Measurements from ENCODE around the gene ALDH9A1. TPM values are rescaled to one million over a fixed set of nuclear protein-coding genes. Genes with fewer than 3 reads are reported as not detected.

Gene ALDH9A1
- total and polyA plus RNA-seq, 8 donors: 0.87 to 101 (median 40.8) TPM

GRCh38 chr1:165680303-165680702 is 18.1 kb downstream of the ALDH9A1 start:
- H3K27me3 ChIP-seq: no peaks in the 10 kb centered on the region
- intact Hi-C loops (cut with DNase I; ENCODE audit: low total_unique reads): no loop called here
- 51 to 77% (median 69%) methylated on average over 2 of the region's 2 CpGs for WGBS, 5 donors

GRCh38 chr1:165679282-165680036 is 18.9 kb downstream of the ALDH9A1 start:
- peaks cover 0 to 17% (median 9%) of the 10 kb centered on the region in 4 donors for H3K4me1 ChIP-seq
- WGBS, 5 donors: 20 to 94% (median 48%) methylated on average over 1 of the region's 1 CpG
- no peaks in the 10 kb centered on the region for H3K9me3 ChIP-seq
- intact Hi-C loops (cut with DNase I; ENCODE audit: low total_unique reads): no loop called here
- H3K36me3 ChIP-seq: peaks cover 20 to 87% (median 82%) of the 10 kb centered on the region in 4 donors
- H3K27me3 ChIP-seq: no peaks in the 10 kb centered on the region
- H3K4me3 ChIP-seq: no peak overlapping the region
- no peak overlapping the region for H3K27ac ChIP-seq
- TF ChIP-seq POLR2AphosphoS5 (IDR thresholded peaks at IDR 0.05) (no peak), POLR2A (IDR thresholded peaks at IDR 0.05) (no peak), CTCF (IDR thresholded peaks at IDR 0.05) (no peak), EP300 (IDR thresholded peaks at IDR 0.05) (no peak)
- no peak for DNase-seq

More at GRCh38 chr1:165680303-165680702, 18.1 kb downstream of the ALDH9A1 start:
- Histone ChIP-seq H3K4me1 (peaks cover 0 to 23% (median 13%) of the 10 kb centered on the region in 4 donors), H3K9me3 (no peaks in the 10 kb centered on the region), H3K36me3 (peaks cover 20 to 83% (median 78%) of the 10 kb centered on the region in 4 donors), H3K4me3 (no peak overlapping the region), H3K27ac (no peak overlapping the region)
- no peak for TF ChIP-seq POLR2AphosphoS5 (IDR thresholded peaks at IDR 0.05)
- no peak for TF ChIP-seq POLR2A (IDR thresholded peaks at IDR 0.05)
- no peak for TF ChIP-seq CTCF (IDR thresholded peaks at IDR 0.05)
- TF ChIP-seq EP300 (IDR thresholded peaks at IDR 0.05): no peak
- DNase-seq: peak in 1 of 2 donors; percentile 37

GRCh38 chr1:165678509-165678908 is 19.9 kb downstream of the ALDH9A1 start:
- no peak for DNase-seq
- H3K36me3 ChIP-seq: peaks cover 20 to 93% (median 86%) of the 10 kb centered on the region in 4 donors
- intact Hi-C loops (cut with DNase I; ENCODE audit: low total_unique reads): no loop called here
- no peaks in the 10 kb centered on the region for H3K9me3 ChIP-seq
- no peak for TF ChIP-seq CTCF (IDR thresholded peaks at IDR 0.05)
- TF ChIP-seq EP300 (IDR thresholded peaks at IDR 0.05): no peak
- TF ChIP-seq POLR2AphosphoS5 (IDR thresholded peaks at IDR 0.05): no peak
- TF ChIP-seq POLR2A (IDR thresholded peaks at IDR 0.05): no peak
- H3K4me1 ChIP-seq: peaks cover 0 to 7% (median 1%) of the 10 kb centered on the region in 4 donors
- no peaks in the 10 kb centered on the region for H3K27me3 ChIP-seq
- H3K4me3 ChIP-seq: no peak overlapping the region
- no peak overlapping the region for H3K27ac ChIP-seq
- WGBS, 5 donors: 0 to 49% (median 24%) methylated on average over 2 of the region's 2 CpGs

- H3K36me3 ChIP-seq: peaks cover 6 to 91% (median 86%) of the 10 kb centered on the region in 4 donors
- WGBS, 5 donors: 96 to 100% (median 100%) methylated on average over 1 of the region's 1 CpG
Measured at GRCh38 chr1:165675794-165676193, 22.6 kb downstream of the ALDH9A1 start.

More at GRCh38 chr1:165675794-165676193, 22.6 kb downstream of the ALDH9A1 start:
- Histone ChIP-seq H3K4me1 (no peaks in the 10 kb centered on the region), H3K27ac (no peak overlapping the region), H3K27me3 (no peaks in the 10 kb centered on the region), H3K9me3 (no peaks in the 10 kb centered on the region), H3K4me3 (no peak overlapping the region)
- intact Hi-C loops (cut with DNase I; ENCODE audit: low total_unique reads): no loop called here
- DNase-seq: no peak
- no peak for TF ChIP-seq POLR2A (IDR thresholded peaks at IDR 0.05)
- no peak for TF ChIP-seq CTCF (IDR thresholded peaks at IDR 0.05)
- no peak for TF ChIP-seq POLR2AphosphoS5 (IDR thresholded peaks at IDR 0.05)
- TF ChIP-seq EP300 (IDR thresholded peaks at IDR 0.05): no peak

Measured in stomach (tissue), 9 donors.